OCI-LY7 (cell line): ENCODE measurements around the gene BCAR1.

Experiments used
- EZH2phosphoT487 ChIP-seq: fragments of 200-600 bp; sonication (generic); IDR thresholded peaks from 2 replicates; pipeline ENCODE4 v1.6.1; 2018; ENCODE audit warnings: low read depth, borderline replicate concordance, mild to moderate bottlenecking, mixed run types, antibody characterized with exemption, low read length, moderate library complexity, mixed read lengths
- TF ChIP-seq, protein P1 (sequence below): fragments of 200-600 bp; sonication (generic); conservative IDR thresholded peaks from 2 replicates; pipeline ENCODE4 v1.5.1; 2014; ENCODE audit warnings: mild to moderate bottlenecking, antibody characterized with exemption, low read length, moderate library complexity, mixed read lengths

DNA sequence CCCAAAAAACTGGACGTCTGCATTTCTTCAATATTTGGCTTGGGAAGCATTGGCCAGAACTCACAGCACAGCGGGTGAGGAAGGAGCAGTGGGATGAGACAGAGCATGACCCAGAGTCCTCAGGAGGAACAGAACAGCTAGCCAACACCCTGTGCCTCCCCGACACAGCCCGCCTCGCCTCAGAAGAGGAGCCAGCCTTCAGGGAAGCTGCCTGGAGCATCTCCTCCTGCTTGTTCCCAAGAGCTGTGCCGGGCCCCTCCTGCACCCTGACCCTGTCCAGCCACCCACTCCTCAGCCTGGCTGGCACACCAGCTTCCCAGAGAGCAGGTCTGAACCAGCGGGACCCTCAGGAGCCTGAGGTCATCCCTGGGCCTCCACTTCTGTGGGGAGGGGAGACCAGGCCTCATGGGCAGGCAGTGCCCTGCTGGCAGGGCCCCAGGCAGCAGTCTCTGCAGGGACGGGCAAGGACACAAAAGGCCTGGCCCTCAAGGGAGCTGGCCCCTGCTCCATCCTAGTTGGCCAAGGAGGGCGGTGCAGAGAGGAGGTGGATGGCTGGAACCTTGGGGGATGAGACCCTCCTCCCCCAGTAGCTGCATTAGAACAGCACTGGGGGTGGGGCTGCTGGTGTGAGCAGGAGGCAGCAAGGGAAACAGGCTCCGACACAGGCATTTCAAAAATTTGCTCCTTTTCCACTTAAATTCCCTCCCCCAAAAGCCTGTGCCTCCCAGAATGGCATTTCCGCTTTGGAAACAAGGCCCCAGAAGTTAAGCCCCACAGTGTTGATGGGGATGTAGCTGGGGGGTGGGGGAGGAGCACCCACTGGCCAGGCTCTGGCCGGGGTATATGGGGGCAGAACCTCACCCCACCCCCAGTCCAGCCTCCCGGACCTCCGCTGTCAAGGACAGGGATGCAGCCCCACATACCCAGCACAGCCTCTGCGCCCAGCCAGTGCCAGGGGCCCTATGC lies 1.8 kb upstream of the BCAR1 start:
- TF ChIP-seq, protein P1, sequence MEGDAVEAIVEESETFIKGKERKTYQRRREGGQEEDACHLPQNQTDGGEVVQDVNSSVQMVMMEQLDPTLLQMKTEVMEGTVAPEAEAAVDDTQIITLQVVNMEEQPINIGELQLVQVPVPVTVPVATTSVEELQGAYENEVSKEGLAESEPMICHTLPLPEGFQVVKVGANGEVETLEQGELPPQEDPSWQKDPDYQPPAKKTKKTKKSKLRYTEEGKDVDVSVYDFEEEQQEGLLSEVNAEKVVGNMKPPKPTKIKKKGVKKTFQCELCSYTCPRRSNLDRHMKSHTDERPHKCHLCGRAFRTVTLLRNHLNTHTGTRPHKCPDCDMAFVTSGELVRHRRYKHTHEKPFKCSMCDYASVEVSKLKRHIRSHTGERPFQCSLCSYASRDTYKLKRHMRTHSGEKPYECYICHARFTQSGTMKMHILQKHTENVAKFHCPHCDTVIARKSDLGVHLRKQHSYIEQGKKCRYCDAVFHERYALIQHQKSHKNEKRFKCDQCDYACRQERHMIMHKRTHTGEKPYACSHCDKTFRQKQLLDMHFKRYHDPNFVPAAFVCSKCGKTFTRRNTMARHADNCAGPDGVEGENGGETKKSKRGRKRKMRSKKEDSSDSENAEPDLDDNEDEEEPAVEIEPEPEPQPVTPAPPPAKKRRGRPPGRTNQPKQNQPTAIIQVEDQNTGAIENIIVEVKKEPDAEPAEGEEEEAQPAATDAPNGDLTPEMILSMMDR, result no peak
- no peak for TF ChIP-seq EZH2phosphoT487
